T1000 (cell line): ENCODE measurements around the gene ADSL.

Source experiments
- DNase-seq: peaks from one replicate; lab custom pipeline; 2025; ENCODE audit warnings: mixed read lengths; lab: John Stamatoyannopoulos, UW

ADSL gene

GRCh38 chr22:40328546-40329456, 17.5 kb upstream of the ADSL start:
- no peak for DNase-seq

- no peak for DNase-seq
Observed at GRCh38 chr22:40329466-40329865, 16.8 kb upstream of the ADSL start.

GRCh38 chr22:40330086-40330485, 16.2 kb upstream of the ADSL start:
- DNase-seq, result no peak

- DNase-seq, result no peak
Observed at GRCh38 chr22:40330615-40331014, 15.7 kb upstream of the ADSL start.

GRCh38 chr22:40331706-40332105, 14.6 kb upstream of the ADSL start:
- DNase-seq, result no peak

DNA sequence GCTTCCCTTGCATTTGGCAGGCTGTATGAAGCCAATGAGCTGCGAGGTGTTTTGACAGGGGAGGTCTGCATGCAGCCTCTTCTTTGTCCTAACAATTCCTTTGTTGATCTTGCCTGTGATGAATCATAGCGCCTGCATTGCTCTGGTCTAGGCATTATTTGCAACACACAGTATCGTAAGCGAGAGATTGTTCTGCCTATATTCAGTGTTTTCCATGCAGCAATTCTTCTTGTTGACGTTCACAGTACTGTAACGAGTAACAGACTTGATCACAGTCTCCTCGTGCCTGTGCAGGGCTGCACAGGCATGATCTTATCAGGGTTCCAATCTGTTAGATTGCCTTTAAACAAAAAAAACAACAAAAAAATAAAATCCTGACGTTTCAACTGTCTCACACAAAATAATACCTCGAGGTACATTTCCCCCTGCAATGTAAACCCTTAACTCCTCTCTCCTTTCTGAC, 13.9 kb upstream of the ADSL start:
- DNase-seq, result no peak

DNA sequence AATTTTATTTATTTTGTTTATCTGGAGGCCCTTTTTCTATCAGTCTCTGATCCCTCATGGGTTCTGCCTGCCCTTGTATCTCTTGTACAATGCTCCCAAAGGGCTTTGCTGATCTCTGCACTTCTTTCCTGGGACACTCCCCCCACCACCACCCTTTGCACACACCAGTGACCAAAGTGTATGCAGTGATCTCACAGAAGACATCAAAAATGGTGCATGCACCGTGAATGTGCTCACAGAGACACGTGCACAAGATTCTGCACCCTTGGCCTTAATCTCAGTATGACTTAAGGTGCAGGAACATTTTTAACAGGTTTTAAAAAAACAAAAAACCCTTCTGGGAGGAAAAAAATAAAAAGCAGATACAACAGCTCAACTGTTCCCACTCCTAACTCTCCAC, 12.2 kb upstream of the ADSL start:
- DNase-seq, result no peak

- no peak for DNase-seq
Observed at GRCh38 chr22:40334899-40335298, 11.4 kb upstream of the ADSL start.

- no peak for DNase-seq
Observed at GRCh38 chr22:40335358-40335757, 10.9 kb upstream of the ADSL start.

- DNase-seq, result no peak
Observed at GRCh38 chr22:40340044-40340443, 6.3 kb upstream of the ADSL start.

GRCh38 chr22:40341604-40342003, 4.7 kb upstream of the ADSL start:
- DNase-seq, result no peak

- no peak for DNase-seq
Observed at GRCh38 chr22:40342521-40342920, 3.8 kb upstream of the ADSL start.

DNA sequence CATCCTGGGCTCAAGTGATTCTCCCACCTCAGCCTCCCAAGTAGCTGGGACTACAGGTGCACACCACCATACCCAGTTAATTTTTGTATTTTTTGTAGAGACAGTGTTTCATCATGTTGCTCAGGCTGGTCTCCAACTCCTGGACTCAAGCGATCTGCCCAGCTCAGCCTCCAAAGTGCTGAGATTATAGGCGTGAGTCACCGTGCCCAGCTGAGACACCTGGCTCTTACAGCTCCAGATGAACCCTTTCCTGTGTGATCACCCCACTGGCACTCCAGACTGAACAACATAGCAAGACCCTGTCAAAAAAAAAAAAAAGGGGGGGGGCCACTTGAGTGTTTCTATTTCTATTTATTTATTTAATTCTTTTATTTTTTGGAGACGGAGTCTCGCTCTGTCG, 1.0 kb upstream of the ADSL start:
- DNase-seq, result no peak

DNA sequence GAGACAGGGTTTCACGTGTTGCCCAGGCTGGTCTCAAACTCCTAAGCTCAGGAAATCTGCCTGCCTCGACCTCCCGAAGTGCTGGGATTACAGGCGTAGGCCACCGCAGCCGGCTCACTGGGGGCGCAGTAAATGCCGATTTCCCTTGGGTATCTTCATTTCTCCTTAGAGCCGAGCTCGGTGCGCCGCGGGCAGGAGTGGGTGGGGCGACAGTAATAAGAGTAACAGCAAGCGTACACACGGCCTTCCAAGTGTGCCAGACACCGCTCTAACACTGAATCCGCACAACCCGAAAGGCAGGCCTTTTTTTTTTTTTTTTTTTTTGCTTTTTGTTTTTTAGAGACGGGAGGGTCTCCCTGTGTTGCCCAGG, 500 bp upstream of the ADSL start:
- DNase-seq, result no peak

DNA sequence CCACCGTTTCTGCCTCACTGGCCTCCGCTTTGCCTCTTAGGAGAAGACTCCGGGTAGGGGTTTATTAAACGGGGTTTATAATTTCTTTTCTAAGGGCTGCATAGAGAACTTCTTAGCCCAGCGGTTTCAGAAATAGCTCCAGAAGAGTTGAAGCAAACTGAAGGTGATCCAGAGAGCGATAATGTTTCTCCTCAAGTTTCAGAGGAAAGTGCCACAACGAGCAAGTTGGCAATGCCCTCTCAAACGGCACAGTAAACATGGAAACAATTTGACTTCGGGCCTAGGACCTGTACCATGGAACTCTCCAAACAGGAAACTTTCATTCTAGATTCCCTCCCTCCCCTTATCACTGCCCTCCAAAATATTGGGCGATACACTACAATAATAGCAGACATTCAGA, 1.0 kb downstream of the ADSL start:
- no peak for DNase-seq

DNA sequence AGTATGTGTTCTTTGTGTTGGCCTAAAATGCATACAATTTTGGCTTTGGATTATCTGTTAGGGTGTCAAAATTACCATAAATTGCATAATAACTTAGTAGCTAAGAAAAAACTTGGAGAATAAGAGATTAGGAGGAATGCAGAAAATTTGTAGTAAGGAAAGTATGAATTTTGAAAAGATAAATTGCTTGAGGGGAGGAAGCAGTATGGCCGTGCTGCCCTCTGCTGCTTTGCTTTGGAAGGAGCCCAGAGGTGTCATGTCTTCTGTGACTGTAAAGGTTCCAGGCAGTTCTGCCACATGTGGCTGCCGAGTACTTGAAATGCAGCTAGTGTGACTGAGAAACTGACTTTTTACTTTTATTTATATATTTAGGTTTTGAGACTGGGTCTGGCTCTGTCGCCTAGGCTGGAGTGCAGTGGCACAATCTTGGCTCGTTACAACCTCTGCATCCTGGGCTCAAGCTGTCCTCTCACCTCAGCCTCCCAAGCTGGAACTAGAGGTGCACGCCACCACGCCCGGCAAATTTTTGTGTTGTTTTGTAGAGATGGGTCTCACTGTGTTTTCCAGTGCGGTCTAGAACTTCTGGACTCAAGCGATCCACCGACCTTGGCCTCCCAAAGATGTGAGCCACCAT, 1.8 kb downstream of the ADSL start:
- no peak for DNase-seq

GRCh38 chr22:40352763-40353162, 6.5 kb downstream of the ADSL start:
- DNase-seq, result no peak

DNA sequence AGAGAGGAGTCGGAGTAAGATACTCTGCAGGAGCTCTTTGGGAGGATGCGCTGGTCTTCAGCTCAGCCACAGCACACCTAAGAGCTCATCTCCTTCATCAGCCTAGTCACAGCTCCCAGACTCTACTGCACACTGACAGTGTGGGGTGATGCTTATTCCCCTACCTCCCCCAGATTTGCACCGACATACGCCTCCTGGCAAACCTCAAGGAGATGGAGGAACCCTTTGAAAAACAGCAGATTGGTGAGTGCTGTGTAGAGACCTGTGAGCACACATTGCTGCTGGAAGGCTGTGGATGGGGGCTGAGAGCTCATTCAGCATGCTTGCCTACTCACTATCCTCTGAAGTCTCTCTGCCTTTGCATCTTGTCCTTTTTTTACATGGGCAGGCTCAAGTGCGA, 14.8 kb downstream of the ADSL start:
- no peak for DNase-seq

- DNase-seq, result no peak
Observed at GRCh38 chr22:40363059-40363458, 16.8 kb downstream of the ADSL start.

GRCh38 chr22:40364431-40364830, 18.1 kb downstream of the ADSL start:
- no peak for DNase-seq

DNA sequence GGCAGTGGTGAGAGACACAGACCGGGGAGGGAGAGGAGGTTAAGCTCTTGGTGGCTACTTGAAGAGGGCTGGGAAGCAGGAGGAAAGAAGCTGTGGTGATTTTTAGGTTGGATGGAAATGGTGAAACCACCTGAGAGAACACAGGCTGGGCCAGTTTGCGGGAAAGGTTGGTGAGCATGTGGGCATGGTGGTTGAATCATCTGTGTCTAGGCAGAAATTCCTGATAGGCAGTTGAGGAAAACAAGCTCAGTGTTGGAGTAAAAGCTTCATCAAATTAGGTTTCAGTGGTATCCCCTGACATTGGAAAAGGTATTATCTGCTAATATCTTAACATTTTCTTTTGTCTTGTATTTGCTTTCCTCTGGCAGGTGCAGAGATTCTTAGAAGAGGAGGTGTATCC, 19.8 kb downstream of the ADSL start:
- no peak for DNase-seq

DNA sequence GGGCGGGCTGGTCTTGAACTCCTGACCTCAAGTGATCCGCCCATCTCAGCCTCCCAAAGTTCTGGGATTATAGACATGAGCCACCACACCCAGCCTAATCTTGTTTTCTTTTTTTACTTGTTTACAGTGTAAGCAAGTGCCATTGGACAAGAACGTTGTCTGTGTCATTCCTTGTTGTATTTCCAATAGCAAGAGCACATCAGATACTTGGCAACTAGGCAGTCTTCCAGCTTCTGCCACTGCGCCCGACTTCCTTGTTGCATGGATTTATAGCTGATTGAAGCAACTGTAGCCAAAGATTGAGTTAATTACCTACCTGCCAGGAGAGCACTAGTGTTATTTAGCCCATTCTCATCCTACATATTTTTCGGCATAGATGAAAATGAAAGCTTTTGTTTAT, 21.0 kb downstream of the ADSL start:
- DNase-seq, result no peak

DNA sequence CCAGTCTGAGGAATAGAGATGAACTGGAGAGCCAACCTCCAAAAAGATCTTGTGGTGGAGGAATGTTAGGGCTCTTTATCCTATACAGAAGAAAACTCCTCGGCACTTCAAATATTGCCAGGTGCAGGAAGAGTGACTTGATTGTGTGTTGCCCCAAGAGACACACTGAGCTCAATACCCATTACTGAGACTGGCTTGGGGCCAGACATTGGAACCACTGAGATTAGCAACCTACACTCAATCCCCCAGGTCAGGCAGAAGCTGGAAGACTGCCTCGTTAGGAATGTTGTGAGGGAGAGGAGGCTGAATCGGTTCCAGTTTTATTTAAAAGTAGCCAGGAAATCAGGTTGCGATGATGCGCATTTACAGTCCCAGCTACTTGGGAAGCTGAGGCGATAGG, 21.7 kb downstream of the ADSL start:
- no peak for DNase-seq

GRCh38 chr22:40368836-40369235, 22.5 kb downstream of the ADSL start:
- no peak for DNase-seq
